A673 (cell line): ENCODE measurements around the gene GALNT3. TPM values are rescaled to one million over a fixed set of nuclear protein-coding genes. Genes with fewer than 3 reads are reported as not detected.

Experiments
- BruUV-seq: library from RNA; stranded (reverse); fragments of 400-500 nt; replicated peaks from 2 replicates; lab custom pipeline; 2021; lab: Mats Ljungman, UMichigan
- CTCF ChIA-PET: fragments of 300-600 bp; sonication (Branson Sonifier 250); formaldehyde crosslinking; loops from one replicate; lab custom pipeline; 2022; ENCODE audit warnings: antibody characterized with exemption; lab: Charles Lee
- POLR2A ChIA-PET: fragments of 300-600 bp; sonication (Branson Sonifier 250); formaldehyde crosslinking; loops from one replicate; lab custom pipeline; 2022; ENCODE audit warnings: antibody characterized with exemption; ENCODE audit not compliant: low non-redundant PET; lab: Charles Lee
- DNase-seq: peaks from one replicate; pipeline ENCODE4 v3.0.0-alpha.2; 2015; ENCODE audit warnings: low spot score
- H3K27ac ChIP-seq: fragments of 200-600 bp; sonication (generic); 2 replicates; pipeline ENCODE4 v1.5.1; 2016; ENCODE audit warnings: mixed run types, low read depth, mild to moderate bottlenecking, mixed read lengths, antibody characterized with exemption, low read length; ENCODE audit not compliant: poor library complexity, severe bottlenecking
- H3K27me3 ChIP-seq: fragments of 200-600 bp; sonication (generic); replicated peaks from 2 replicates; pipeline ENCODE4 v1.6.1; 2017; ENCODE audit warnings: mixed run types, low read depth, mild to moderate bottlenecking, mixed read lengths, antibody characterized with exemption, low read length; ENCODE audit not compliant: insufficient read depth, poor library complexity
- H3K36me3 ChIP-seq: fragments of 200-600 bp; sonication (generic); 2 replicates; pipeline ENCODE4 v1.6.1; 2016; ENCODE audit warnings: mixed run types, mild to moderate bottlenecking, mixed read lengths, antibody characterized with exemption, low read length; ENCODE audit not compliant: insufficient read depth, poor library complexity, severe bottlenecking
- H3K4me1 ChIP-seq: fragments of 200-600 bp; sonication (generic); 2 replicates; pipeline ENCODE4 v1.6.1; 2017; ENCODE audit warnings: mixed run types, mild to moderate bottlenecking, mixed read lengths, antibody characterized with exemption, low read length; ENCODE audit not compliant: insufficient read depth, poor library complexity, severe bottlenecking
- H3K4me3 ChIP-seq: fragments of 200-600 bp; sonication (generic); 2 replicates; pipeline ENCODE4 v1.5.1; 2016; ENCODE audit warnings: low read depth, mixed run types, mild to moderate bottlenecking, mixed read lengths, low read length; ENCODE audit not compliant: poor library complexity, severe bottlenecking
- H3K9me3 ChIP-seq: fragments of 200-600 bp; sonication (generic); 2 replicates; pipeline ENCODE4 v1.6.1; 2016; ENCODE audit warnings: mixed run types, low read depth, mild to moderate bottlenecking, mixed read lengths, antibody characterized with exemption, low read length; ENCODE audit not compliant: poor library complexity, severe bottlenecking
- CTCF ChIP-seq: fragments of 300-800, 200-600 bp; sonication (generic); conservative IDR thresholded peaks from 2 replicates; pipeline ENCODE4 v1.5.1; 2017; ENCODE audit warnings: low read depth, mild to moderate bottlenecking, antibody characterized with exemption, low read length, moderate library complexity, mixed read lengths
- EZH2 ChIP-seq: fragments of 200-600 bp; sonication (generic); IDR thresholded peaks from 2 replicates; pipeline ENCODE4 v1.6.1; 2017; ENCODE audit warnings: borderline replicate concordance, low read depth, mild to moderate bottlenecking, mixed read lengths, antibody characterized with exemption, low read length; ENCODE audit not compliant: poor library complexity, severe bottlenecking
- intact Hi-C: fragments of 100-400 bp; cut with micrococcal nuclease; formaldehyde crosslinking; loops from one replicate; pipeline ENCODE4 v1.10.0; 2022; ENCODE audit not compliant: unreplicated experiment
- total RNA-seq: library from RNA; stranded (reverse); gene quantifications from 2 replicates; pipeline ENCODE4 v1.2.3, GENCODE V29; 2021

GALNT3 gene
- total RNA-seq, 1 experiment from 2014 or later = 4.6 TPM

- TF ChIP-seq CTCF (no peak), EZH2 (no peak)
- Histone ChIP-seq H3K4me1 (no peaks in the 10 kb centered on the region), H3K27me3 (no peaks in the 10 kb centered on the region), H3K4me3 (no peak overlapping the region), H3K36me3 (no peaks in the 10 kb centered on the region), H3K9me3 (no peaks in the 10 kb centered on the region), H3K27ac (no peak overlapping the region)
- BruUV-seq = no TSS peak
- intact Hi-C loops = no loop called here
- CTCF ChIA-PET = no interaction called here
- DNase-seq = no peak
- POLR2A ChIA-PET = no interaction called here
These were observed 7.1 kb upstream of the GALNT3 start for GRCh38 chr2:165801176-165801575.

GRCh38 chr2:165796819-165797530, 2.9 kb upstream of the GALNT3 start:
- H3K4me1 ChIP-seq = no peaks in the 10 kb centered on the region
- ChIA-PET CTCF (no interaction called here), POLR2A (interaction anchor here (0.7 kb wide), 1 partner anchor 17 kb away, joined by 17 read pairs; no protein-coding TSS in a partner anchor)
- intact Hi-C loops = no loop called here
- H3K4me3 ChIP-seq = no peak overlapping the region
- TF ChIP-seq CTCF (no peak), EZH2 (no peak)
- H3K27ac ChIP-seq = no peak overlapping the region
- no peak for DNase-seq
- no peaks in the 10 kb centered on the region for H3K36me3 ChIP-seq
- no peaks in the 10 kb centered on the region for H3K9me3 ChIP-seq
- BruUV-seq = no TSS peak
- no peaks in the 10 kb centered on the region for H3K27me3 ChIP-seq

- Histone ChIP-seq H3K27me3 (no peaks in the 10 kb centered on the region), H3K4me1 (no peaks in the 10 kb centered on the region), H3K9me3 (no peaks in the 10 kb centered on the region), H3K27ac (no peak overlapping the region), H3K4me3 (no peak overlapping the region), H3K36me3 (no peaks in the 10 kb centered on the region)
- TF ChIP-seq CTCF (no peak), EZH2 (no peak)
- CTCF ChIA-PET = no interaction called here
- intact Hi-C loops = no loop called here
- POLR2A ChIA-PET = interaction anchor here (0.7 kb wide), 1 partner anchor 18 kb away, joined by 17 read pairs; no protein-coding TSS in a partner anchor
- DNase-seq = no peak
- BruUV-seq = no TSS peak
These were observed 2.1 kb upstream of the GALNT3 start for GRCh38 chr2:165796129-165796528.
